Tibial nerve (tissue), 3 donors: ENCODE measurements around the gene PACSIN2.

Experiments
- CTCF ChIP-seq, 5 experiments: fragments of 200-600 bp in 3 of 5; fragments of 450-650 bp in 2 of 5; sonication (generic) in 3 of 5; IDR thresholded peaks; one replicate each; pipeline ENCODE4 v1.5.1; 2016 to 2019; ENCODE audit warnings: antibody characterized with exemption in 5 of 5, mild to moderate bottlenecking in 3 of 5, moderate library complexity in 2 of 5
- POLR2A ChIP-seq, 2 donors: fragments of 450-650 bp; IDR thresholded peaks; one replicate each; pipeline ENCODE4 v1.6.1; 2017; ENCODE audit warnings: antibody characterized with exemption in 2 of 2, mild to moderate bottlenecking in 2 of 2, moderate library complexity in 2 of 2

GRCh38 chr22:42979606-42980005 lies 35.3 kb downstream of the PACSIN2 start:
- TF ChIP-seq CTCF (IDR thresholded peaks at IDR 0.05): no peak
- no peak for TF ChIP-seq POLR2A (IDR thresholded peaks at IDR 0.05)
